Measurements from ENCODE around the gene ARNT2.

The ARNT2 gene

DNA sequence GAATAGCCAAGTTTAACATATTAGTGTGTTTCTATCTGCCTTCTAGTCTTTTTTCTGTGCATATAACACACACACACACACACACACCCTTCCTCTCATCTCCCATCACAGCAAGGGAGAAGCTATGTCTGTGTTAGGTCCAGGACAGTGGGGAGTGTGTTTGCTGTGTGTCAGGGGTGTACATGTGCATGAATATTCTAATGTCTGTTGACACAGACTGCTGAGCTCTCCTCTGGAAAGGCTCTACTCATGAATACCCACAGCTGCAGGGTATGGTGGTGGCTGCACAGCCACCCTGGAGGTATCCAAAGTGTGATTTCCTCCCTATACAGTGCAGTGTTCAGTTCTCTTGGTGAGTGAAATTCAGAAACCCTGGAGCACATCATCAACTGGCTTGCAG lies 42.9 kb downstream of the ARNT2 start:
- Histone ChIP-seq H3K4me1 (no peaks in the 10 kb centered on the region), H3K4me2 (no peak overlapping the region), H3K4me3 (no peak overlapping the region), H4K20me1 (0 out of 2 replicates have a peak, but pooled peaks cover 6% of the 10 kb centered on the region), H3K36me3 (no peaks in the 10 kb centered on the region; the same call in 1 of the 2 replicates), H3K27ac (no peak overlapping the region), H3K9me3 (no peaks in the 10 kb centered on the region), H3K27me3 (no peaks in the 10 kb centered on the region), H3K9ac (no peak overlapping the region)
- TF ChIP-seq Cebpa-rat (IDR thresholded peaks at IDR 0.05) = no peak

DNA sequence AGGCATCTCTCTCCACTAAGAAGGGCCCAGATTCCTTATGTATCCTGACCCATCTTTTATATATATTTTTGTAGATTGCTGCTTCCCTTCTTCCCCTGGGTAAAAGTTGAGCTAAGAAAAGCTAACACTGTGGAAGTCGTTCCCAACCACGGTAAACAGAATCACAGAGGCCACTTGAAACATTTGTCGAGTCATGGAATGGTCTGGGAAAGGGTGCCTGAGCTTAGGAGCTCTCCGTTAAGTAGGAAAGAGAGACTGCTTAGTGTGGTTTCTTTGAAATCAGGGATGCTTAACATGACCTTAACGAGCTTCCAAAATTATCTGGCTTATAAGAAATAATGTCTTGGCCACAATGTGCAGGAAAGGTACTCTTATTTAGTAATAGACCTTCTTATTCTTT lies 45.6 kb downstream of the ARNT2 start:
- H3K4me1 ChIP-seq = no peaks in the 10 kb centered on the region
- H3K36me3 ChIP-seq = no peaks in the 10 kb centered on the region; the same call in 1 of the 2 replicates
- no peaks in the 10 kb centered on the region for H3K27me3 ChIP-seq
- no peak overlapping the region for H3K27ac ChIP-seq
- no peaks in the 10 kb centered on the region for H3K9me3 ChIP-seq
- H3K4me2 ChIP-seq = no peak overlapping the region
- H4K20me1 ChIP-seq = no peaks in the 10 kb centered on the region
- no peak overlapping the region for H3K9ac ChIP-seq
- TF ChIP-seq Cebpa-rat (IDR thresholded peaks at IDR 0.05) = no peak
- no peak overlapping the region for H3K4me3 ChIP-seq

DNA sequence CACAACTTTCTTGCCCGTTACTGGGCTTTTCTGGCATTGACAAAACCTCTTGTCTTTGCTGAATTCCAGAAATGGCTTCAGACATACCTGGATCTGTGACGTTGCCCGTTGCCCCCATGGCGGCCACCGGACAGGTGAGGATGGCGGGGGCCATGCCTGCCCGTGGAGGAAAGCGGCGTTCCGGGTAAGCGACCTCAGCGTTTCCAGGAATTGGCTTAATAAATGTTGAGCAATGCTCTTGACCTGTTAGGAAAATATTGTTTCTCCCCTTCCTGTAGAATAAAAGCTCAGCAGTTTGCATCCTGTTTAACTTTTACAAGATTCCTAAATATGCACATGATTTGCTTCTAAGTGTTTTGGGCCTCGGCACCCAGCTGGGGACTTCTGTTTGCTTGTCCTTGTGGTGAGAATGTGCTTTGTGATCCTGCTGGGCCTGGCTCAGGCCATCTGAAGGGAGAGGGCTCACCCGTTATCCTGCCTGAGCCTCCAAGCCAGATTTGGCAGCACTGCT lies 46.7 kb downstream of the ARNT2 start:
- no peak overlapping the region for H3K27ac ChIP-seq

DNA sequence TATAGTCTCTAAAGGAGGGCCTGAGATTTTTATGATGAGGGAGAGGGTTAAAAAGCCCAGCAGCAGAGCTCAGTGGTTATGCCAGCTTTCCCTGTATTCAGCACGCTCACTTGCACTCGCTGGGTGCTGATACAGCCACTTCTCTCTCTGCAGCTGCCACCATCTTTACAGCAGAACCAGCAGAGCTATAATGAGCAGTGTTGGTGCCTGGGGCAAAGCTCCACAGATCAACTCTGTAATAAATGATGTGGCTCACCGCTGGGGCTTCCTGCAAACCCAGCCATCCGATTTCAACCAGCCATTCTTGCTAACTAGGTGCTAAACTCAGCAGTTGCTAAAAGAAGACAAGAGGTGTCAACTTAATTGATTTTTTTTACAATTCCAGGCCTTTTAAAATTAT lies 48.0 kb downstream of the ARNT2 start:
- Histone ChIP-seq H3K27ac (no peak overlapping the region), H3K36me3 (no peaks in the 10 kb centered on the region; the same call in 1 of the 2 replicates), H3K9ac (no peak overlapping the region), H3K4me1 (no peaks in the 10 kb centered on the region), H3K4me3 (no peak overlapping the region), H3K27me3 (no peaks in the 10 kb centered on the region), H3K4me2 (no peak overlapping the region), H3K9me3 (no peaks in the 10 kb centered on the region), H4K20me1 (no peaks in the 10 kb centered on the region)
- TF ChIP-seq Cebpa-rat (IDR thresholded peaks at IDR 0.05) = no peak

More for the DNA sequence above, 46.7 kb downstream of the ARNT2 start:
- Histone ChIP-seq H4K20me1 (no peaks in the 10 kb centered on the region), H3K4me1 (no peaks in the 10 kb centered on the region), H3K4me3 (no peak overlapping the region), H3K36me3 (no peaks in the 10 kb centered on the region; the same call in 1 of the 2 replicates), H3K9me3 (no peaks in the 10 kb centered on the region), H3K4me2 (no peak overlapping the region), H3K27me3 (no peaks in the 10 kb centered on the region), H3K9ac (no peak overlapping the region)
- TF ChIP-seq Cebpa-rat (IDR thresholded peaks at IDR 0.05) = no peak

DNA sequence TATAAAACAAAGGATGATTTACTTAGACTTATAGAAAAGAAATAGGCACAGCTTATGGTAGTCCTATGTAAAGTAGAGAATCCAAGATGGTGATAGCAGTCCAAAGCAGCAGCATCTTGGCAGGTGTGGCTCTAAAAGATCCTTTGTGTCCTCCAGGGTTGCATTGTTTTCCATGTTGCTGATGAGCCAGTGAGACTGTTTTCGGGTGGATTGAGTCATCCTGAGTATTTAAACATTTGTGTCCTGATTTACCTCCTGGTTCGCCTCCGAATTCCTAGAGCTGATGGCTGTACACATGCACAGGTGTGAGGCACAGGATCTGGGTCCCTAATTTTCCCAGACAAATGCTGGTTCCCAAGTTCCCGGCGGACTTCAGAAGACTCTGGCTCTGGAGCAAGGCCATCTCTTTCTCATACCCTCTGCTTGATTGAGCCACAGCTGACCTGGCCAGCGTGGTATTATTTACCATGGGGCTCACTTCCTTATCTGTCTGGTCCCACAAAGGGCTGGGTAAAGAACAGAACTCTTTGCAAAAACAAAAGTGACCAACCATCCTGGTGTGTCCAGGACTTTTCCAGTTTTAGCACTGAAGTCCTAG lies 51.0 kb downstream of the ARNT2 start:
- Histone ChIP-seq H3K4me1 (no peaks in the 10 kb centered on the region), H3K4me2 (no peak overlapping the region), H3K27ac (no peak overlapping the region), H4K20me1 (no peaks in the 10 kb centered on the region), H3K36me3 (no peaks in the 10 kb centered on the region; the same call in 1 of the 2 replicates), H3K9ac (no peak overlapping the region), H3K27me3 (no peaks in the 10 kb centered on the region), H3K4me3 (no peak overlapping the region), H3K9me3 (no peaks in the 10 kb centered on the region)
- no peak for TF ChIP-seq Cebpa-rat (IDR thresholded peaks at IDR 0.05)

DNA sequence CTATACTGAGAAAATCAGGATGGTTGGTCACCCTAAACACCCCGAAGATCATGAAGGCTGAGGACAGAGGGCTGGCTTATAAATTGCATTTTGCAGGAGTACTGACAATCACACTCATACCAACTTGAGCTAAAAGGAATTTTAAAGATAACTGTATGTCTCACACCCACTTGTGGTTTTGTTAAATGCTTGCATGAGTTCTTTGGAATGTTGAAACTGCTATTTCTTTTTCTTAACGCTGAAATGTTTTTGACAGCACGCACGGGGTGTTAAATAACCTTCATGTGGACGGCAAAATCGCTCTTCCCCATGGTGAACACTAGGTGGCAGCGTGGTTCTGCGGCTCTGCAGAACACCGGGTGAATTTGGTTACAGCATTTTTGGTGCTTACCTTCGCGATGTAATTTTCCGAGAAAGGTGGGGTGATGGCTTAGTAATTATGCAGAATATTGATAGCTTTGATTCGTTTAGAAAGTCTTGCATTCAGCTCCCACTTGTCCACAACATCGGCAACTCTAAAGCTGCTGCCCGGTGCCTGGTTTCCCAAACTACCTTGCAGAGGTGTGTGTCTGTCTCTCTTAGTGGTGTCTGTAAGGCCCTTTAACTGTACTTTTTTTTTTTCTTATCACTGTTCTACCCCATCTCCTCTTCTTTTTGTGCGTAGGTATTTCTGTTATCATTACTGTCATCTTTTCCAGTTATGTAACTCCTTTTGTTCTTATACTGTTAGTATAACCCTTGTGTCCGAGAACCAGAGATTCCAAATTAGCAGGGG lies 51.7 kb downstream of the ARNT2 start:
- H3K27me3 ChIP-seq = no peaks in the 10 kb centered on the region
- H3K9me3 ChIP-seq = no peaks in the 10 kb centered on the region
- no peak overlapping the region for H3K4me3 ChIP-seq
- no peaks in the 10 kb centered on the region for H4K20me1 ChIP-seq
- H3K4me2 ChIP-seq = no peak overlapping the region
- H3K9ac ChIP-seq = no peak overlapping the region
- no peak for TF ChIP-seq Cebpa-rat (IDR thresholded peaks at IDR 0.05)
- no peaks in the 10 kb centered on the region; the same call in 1 of the 2 replicates for H3K36me3 ChIP-seq
- H3K4me1 ChIP-seq = no peaks in the 10 kb centered on the region
- no peak overlapping the region for H3K27ac ChIP-seq

DNA sequence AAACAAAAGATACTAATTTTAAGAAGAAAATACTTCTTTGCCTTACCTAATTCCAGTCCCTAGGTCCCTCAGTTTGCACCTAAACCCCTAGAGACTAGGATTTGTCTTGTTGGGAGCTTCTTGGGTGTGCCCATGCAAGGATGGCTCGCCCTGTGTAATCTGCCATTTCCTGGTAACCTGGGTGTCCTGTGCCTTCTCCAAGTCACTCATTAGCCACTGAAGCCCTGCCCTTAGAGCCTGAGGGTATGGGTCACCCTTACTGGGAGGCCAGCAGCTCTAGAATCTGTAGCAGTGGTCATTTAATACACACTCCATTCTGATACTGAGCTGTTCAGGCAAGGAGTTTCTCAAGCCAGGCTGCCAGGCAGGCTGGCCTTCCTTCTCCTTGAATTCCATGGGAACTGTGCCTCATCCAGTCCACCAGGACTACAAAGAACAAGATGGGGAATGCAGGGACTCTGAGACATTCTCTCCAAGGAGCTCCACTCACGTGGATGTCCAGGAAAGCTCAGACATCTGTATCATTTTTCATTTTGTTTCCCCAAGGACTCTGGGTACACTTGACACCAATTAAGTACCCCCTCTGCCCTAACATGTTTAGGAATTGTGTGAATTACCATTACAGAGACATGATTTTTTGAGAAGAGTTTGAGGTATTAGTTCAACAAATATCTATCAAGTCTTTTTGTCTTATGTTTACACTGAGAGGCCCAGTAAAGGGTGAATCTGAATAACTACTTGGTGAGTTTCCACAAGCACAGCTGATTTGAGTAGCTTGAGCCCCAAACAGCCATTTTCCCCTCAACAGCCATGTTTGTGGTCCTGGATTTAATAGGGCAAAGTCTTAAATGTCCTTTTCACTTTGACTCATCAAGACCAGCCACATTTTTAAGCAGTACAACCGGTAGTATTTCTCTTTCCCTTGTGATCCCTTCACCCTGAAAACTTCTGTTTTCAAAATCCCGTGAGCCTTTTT lies 52.6 kb downstream of the ARNT2 start:
- H3K9me3 ChIP-seq = no peaks in the 10 kb centered on the region
- H3K4me1 ChIP-seq = no peaks in the 10 kb centered on the region
- H3K4me2 ChIP-seq = no peak overlapping the region
- H4K20me1 ChIP-seq = no peaks in the 10 kb centered on the region
- no peak overlapping the region for H3K9ac ChIP-seq
- no peaks in the 10 kb centered on the region for H3K27me3 ChIP-seq
- no peak overlapping the region for H3K27ac ChIP-seq
- no peak for TF ChIP-seq Cebpa-rat (IDR thresholded peaks at IDR 0.05)
- H3K36me3 ChIP-seq = no peaks in the 10 kb centered on the region
- H3K4me3 ChIP-seq = no peak overlapping the region

DNA sequence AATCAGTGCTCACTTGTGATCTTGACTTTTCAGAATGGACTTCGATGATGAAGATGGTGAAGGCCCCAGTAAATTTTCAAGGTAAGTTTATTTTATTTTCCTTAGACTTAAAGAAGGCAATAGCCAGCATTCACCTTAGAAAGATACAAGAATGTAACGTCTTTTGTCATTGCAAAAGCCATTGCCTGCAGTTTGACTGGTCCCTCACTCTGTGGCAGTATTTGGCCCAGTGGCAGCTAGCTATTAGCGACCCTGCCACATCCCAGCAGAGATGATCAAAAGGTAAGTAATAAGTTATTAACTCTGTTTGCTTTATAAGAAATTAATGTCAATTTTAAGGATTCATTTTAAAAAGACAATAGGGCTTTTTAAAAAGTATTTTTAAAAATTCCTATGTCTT lies 53.7 kb downstream of the ARNT2 start:
- H3K9me3 ChIP-seq = no peaks in the 10 kb centered on the region
- H3K27ac ChIP-seq = no peak overlapping the region
- no peaks in the 10 kb centered on the region for H3K27me3 ChIP-seq
- TF ChIP-seq Cebpa-rat (IDR thresholded peaks at IDR 0.05) = no peak
- no peaks in the 10 kb centered on the region for H3K36me3 ChIP-seq
- H3K9ac ChIP-seq = no peak overlapping the region
- no peaks in the 10 kb centered on the region for H4K20me1 ChIP-seq
- no peak overlapping the region for H3K4me2 ChIP-seq
- no peak overlapping the region for H3K4me3 ChIP-seq
- no peaks in the 10 kb centered on the region for H3K4me1 ChIP-seq

DNA sequence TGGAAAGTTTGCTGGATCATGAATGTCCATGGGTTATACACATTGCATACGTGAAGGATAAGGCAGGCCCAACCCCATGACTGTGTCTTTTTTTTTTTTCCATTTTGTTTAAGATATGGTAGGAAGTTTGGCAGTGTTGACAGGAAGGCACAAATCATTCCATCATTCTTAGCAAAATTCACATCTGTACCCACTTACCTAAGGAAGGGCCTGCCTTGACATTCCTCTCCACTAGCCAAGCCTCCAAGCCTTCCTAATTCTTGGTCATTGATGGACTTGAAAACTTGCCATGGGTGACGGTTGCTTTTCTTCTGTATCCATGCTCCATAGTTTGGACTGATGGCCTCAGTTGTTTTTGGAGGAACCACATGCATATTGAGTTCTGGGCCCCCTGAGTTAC lies 54.4 kb downstream of the ARNT2 start:
- no peaks in the 10 kb centered on the region for H3K4me1 ChIP-seq
- no peaks in the 10 kb centered on the region for H3K27me3 ChIP-seq
- H3K9ac ChIP-seq = no peak overlapping the region
- no peaks in the 10 kb centered on the region for H4K20me1 ChIP-seq
- no peak for TF ChIP-seq Cebpa-rat (IDR thresholded peaks at IDR 0.05)
- H3K9me3 ChIP-seq = no peaks in the 10 kb centered on the region
- no peaks in the 10 kb centered on the region for H3K36me3 ChIP-seq
- H3K4me2 ChIP-seq = no peak overlapping the region
- no peak overlapping the region for H3K4me3 ChIP-seq
- H3K27ac ChIP-seq = no peak overlapping the region
